Fibroblast of peridontal ligament (primary cell): ENCODE results near the gene CCN5.

Source experiments
- DNase-seq: peaks from one replicate; pipeline ENCODE4 v3.0.0-alpha.2; 2010; ENCODE audit errors: extremely low read depth

Gene CCN5

GRCh38 chr20:44736170-44737021 lies 21.2 kb downstream of the CCN5 start:
- peak; percentile 79 for DNase-seq

DNA sequence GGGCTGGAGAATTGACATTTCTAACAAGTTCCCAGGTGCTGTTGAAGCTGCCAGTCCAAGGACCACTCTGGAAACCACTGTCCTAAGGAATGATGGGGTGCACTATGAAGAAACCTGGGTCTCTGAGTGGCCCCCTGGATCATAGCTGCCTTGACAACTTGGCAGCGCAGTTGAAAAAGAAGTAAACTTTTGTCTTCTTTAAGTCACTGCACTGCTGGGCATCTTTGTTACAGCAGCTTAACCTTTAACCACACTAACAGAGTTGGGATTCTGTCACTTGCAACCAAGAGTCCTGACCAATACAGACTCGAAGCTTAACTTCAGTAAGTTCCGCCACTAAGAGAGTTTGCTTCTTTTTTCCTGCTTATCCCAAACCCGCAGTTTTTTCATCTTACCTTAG lies 21.9 kb downstream of the CCN5 start:
- no peak for DNase-seq

- peak; percentile 72 for DNase-seq
Observed at GRCh38 chr20:44738813-44739477, 23.8 kb downstream of the CCN5 start.

GRCh38 chr20:44739942-44740341 lies 24.8 kb downstream of the CCN5 start:
- DNase-seq, result no peak

GRCh38 chr20:44742304-44743079 lies 27.3 kb downstream of the CCN5 start:
- no peak for DNase-seq

DNA sequence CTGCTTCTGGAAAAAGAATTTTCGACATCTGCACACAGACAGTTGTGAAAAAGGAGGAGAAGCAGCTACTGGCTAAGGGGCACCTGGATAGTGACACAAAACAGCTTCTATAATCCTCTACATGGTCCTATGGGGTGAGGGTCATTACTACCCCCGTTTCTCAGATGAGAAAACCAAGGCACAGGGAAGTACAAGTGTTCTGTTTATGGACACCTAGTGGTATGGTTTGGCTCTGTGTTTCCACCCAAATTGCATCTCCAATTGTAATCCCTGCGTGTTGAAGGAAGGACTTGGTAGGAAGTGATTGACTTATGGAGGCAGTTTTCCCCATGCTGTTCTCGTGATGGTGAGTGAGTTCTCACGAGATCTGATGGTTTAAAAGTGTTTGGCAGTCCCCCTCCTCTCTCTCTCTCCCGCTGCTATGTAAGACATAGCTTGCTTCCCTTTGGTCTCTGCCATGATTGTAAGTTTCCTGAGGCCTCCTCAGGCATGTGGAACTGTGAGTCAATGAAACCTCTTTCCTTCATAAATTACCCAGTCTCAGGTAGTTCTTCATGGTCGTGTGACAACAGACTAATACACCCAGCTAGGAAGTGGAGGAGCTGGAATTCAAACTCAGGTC lies 28.0 kb downstream of the CCN5 start:
- DNase-seq, result no peak

GRCh38 chr20:44743916-44744655 lies 28.9 kb downstream of the CCN5 start:
- DNase-seq, result no peak

- no peak for DNase-seq
Observed at GRCh38 chr20:44745122-44745597, 30.0 kb downstream of the CCN5 start.

DNA sequence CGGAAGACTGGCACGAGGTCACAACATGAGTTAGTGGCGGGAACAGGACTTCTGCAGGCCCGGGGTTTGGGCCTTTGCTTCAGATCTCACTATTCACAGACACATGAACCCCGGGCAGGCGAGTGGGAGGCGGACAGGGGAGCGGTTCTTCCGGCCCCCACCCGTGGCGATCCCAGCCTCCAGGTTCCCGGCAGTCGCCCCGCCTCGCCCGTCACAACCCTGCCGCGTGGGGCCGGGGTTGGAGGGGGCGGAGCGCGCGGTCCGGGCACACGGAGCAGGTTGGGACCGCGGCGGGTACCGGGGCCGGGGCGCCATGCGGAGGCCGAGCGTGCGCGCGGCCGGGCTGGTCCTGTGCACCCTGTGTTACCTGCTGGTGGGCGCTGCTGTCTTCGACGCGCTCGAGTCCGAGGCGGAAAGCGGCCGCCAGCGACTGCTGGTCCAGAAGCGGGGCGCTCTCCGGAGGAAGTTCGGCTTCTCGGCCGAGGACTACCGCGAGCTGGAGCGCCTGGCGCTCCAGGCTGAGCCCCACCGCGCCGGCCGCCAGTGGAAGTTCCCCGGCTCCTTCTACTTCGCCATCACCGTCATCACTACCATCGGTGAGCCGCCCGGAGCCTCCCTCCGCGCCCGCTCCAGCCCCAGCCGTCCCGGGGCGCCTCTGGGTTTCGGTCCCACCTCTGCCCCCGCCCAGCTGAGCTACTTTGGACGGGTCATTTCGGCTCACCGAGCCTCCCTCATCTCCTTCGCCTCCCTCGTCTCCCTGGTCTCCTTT lies 30.6 kb downstream of the CCN5 start, which contains the start of gene KCNK15:
Gene KCNK15 (plus strand): TSS at position 268 of the 769 bp plus-strand sequence. CDS start 46 bp downstream, at position 314.
- no peak for DNase-seq

DNA sequence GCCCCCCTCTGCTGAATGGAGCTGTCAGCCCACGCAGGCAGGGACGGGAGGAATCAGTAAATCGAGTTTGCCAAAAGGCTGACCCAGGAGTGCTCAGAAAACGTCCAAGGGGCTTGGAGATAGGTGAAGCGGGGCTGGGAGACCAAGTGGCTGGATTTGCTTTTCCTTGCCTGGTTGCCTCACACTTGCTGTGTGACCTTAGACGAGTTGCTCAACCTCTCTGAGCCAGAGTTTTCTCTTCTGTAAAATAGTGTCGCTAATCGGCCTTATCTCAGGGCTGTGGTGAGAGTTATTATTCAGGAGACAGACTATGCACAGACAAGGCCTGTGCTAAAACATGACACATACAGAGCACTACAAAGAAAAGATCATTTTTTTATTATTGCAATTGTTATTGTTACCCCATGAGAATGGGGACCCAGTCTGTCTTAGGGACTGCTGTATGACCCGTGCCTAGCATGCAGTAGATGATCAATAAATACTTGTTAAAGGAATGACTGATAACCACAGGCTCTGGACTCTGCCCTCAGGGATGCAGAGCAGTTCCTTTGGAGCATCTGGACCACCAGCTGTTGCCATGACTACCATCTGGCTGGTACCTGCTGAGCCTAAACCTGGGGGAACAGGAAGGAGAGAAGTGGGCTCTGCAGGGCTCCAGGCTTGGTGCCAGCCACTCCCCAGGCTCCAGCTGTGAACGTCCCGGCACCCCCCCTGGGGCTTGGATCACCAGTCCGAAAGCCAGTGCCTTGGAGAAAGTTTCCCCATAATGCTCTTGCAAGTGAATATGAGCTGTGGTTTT lies 31.4 kb downstream of the CCN5 start:
- no peak for DNase-seq

DNA sequence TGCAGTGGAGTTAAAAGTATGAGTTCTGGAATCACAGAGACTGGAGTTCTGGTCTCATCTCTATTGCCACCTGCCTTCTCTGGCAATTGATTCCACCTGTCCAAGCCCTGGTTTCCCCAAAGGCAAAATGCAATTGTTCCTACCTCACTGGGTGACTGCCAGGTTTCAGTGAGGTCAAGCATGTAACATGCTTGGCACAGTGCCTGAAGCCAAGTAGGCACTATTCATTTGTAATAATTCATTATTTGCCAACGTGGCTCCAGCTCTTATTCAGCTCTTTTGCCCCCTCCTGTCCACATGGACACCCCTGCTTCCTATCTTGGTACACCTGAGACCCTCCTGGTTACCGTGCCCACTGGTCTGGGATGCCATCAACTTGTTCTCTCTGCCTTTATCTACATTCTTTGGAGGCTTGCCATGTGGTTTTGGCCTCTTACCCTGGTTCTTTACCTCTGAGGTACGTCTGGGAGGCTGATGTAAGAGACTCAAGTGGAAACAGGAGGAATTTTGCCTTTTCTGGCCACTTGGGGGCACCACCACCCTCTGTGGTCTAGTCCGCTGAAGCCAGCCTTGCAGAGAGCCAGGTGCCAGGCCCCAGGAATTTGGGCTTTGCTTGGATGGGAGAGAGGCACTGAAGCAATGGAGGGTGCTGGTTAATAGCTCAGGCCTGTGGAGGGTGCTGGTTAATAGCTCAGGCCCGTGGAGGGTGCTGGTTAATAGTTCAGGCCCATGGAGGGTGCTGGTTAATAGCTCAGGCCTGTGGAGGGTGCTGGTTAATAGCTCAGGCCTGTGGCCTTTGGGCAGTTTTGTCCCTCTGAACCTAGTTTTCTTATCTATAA lies 32.2 kb downstream of the CCN5 start:
- peak; percentile 83 for DNase-seq

DNA sequence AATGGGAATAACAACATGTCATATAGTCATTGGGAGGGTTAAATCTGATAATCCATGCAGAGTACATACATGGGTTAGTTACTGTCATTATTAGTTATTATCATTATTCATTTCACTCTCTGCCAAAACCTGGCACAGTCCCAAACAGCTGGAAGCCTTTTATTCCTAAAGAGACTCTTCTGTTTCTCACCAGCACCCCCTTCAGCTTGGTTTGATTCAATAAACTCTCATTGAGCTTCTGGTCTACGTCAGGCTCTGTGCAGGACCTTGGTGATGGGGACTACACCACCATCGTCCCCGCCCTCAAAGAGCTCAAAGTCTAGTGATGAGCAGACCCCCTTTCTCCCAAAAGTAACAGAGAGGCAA lies 32.8 kb downstream of the CCN5 start:
- DNase-seq, result peak; percentile 57

- DNase-seq, result no peak
Observed at GRCh38 chr20:44750081-44750805, 35.1 kb downstream of the CCN5 start.

- no peak for DNase-seq
Observed at GRCh38 chr20:44752099-44752931, 37.1 kb downstream of the CCN5 start.

- no peak for DNase-seq
Observed at GRCh38 chr20:44754554-44754953, 39.4 kb downstream of the CCN5 start.

GRCh38 chr20:44756011-44756688 lies 41.0 kb downstream of the CCN5 start:
- no peak for DNase-seq
